Heart right ventricle (tissue), 16 donors: ENCODE measurements around the gene NAB1. TPM values are rescaled to one million over a fixed set of nuclear protein-coding genes. Genes with fewer than 3 reads are reported as not detected.
"Not testable (repeated sequence)": the region's sequence is repeated elsewhere in the genome, so short reads cannot be mapped to it uniquely, and the experiment has no call there.

Experiments used
- ATAC-seq, 8 donors: fragments of 200-7000 bp; cut with Tn5 transposase; one replicate each; pipeline ENCODE4 v1.9.1; 2020; ENCODE audit warnings: mild to moderate bottlenecking in 8 of 8, moderate library complexity in 8 of 8, moderate number of reproducible peaks in 1 of 8
- DNase-seq, 2 donors: peaks; one replicate each; pipeline ENCODE4 v3.0.0-alpha.2; 2020
- H3K27ac ChIP-seq, 10 donors: fragments of 200-600 bp; sonication (generic) in 2 of 10; one replicate each; pipeline versions ENCODE4 v1.5.0 to v1.8.0; 2020 to 2022; ENCODE audit warnings: mild to moderate bottlenecking in 3 of 10
- H3K27me3 ChIP-seq, 7 donors: fragments of 200-600 bp; one replicate each; pipeline ENCODE4 v1.8.0; 2021 to 2022; ENCODE audit warnings: mild to moderate bottlenecking in 2 of 7
- H3K36me3 ChIP-seq, 9 donors: fragments of 200-600 bp; sonication (generic) in 1 of 9; one replicate each; pipeline versions ENCODE4 v1.5.0 to v1.8.0; 2020 to 2022; ENCODE audit warnings: mild to moderate bottlenecking in 2 of 9
- H3K4me1 ChIP-seq, 9 donors: fragments of 200-600 bp; sonication (generic) in 1 of 9; one replicate each; pipeline versions ENCODE4 v1.5.0 to v1.8.0; 2020 to 2022; ENCODE audit warnings: mild to moderate bottlenecking in 4 of 9
- H3K4me3 ChIP-seq, 10 donors: fragments of 200-600 bp; sonication (generic) in 2 of 10; one replicate each; pipeline versions ENCODE4 v1.5.0 to v1.8.0; 2020 to 2022; ENCODE audit warnings: mild to moderate bottlenecking in 7 of 10, moderate library complexity in 2 of 10
- H3K9me3 ChIP-seq, 11 donors: fragments of 200-600 bp in 10 of 11; sonication (generic) in 2 of 11; one replicate each; pipeline versions ENCODE4 v1.5.0 to v1.8.0; 2013 to 2022; ENCODE audit warnings: mild to moderate bottlenecking in 2 of 11, control low read depth in 1 of 11, moderate library complexity in 1 of 11
- CTCF ChIP-seq, 9 donors: fragments of 200-600 bp; sonication (generic) in 2 of 9; IDR thresholded peaks; one replicate each; pipeline versions ENCODE4 v1.5.0 to v1.8.0; 2021 to 2022; ENCODE audit warnings: antibody characterized with exemption in 9 of 9, mild to moderate bottlenecking in 5 of 9, moderate library complexity in 1 of 9
- whole genome bisulfite sequencing, 2 donors: extraction: QIAGEN DNeasy Blood & Tissue Kit; methylation state at CpG; one replicate each; pipeline ENCODE4 v1.1.7; 2013; ENCODE audit warnings: inconsistent platforms in 1 of 2; 5-methylcytosine and 5-hydroxymethylcytosine counted together
- intact Hi-C, 10 donors: fragments of 100-400 bp; cut with DNase I; formaldehyde crosslinking; loops; one replicate each; pipeline versions ENCODE4 v1.11.1 to v1.14.2; 2022
- polyA plus RNA-seq, 2 donors: library from polyadenylated mRNA; stranded (reverse); fragments of 200-250 nt; gene quantifications; one replicate each; pipeline ENCODE4 v1.2.3, GENCODE V29; 2013
- total RNA-seq, 10 donors: library from RNA; stranded (reverse); fragmentation: NEBNext Ultra II Directional in 3 of 10; extraction: Animal tissue kit (Norgen Biotek cat#: 25700) in 3 of 10; gene quantifications; one replicate each; pipeline versions ENCODE4 v1.2.1 to v1.2.4, GENCODE V29; 2021 to 2023
- donor health status: Arrhythmogenic right ventricular cardiomyopathy.
- donor health status: ischemic (EF 13 %, LVEDD 7.1; RV severe dilation, severe dysfunction).
- donor health status: healthy with polysubstance abuse.
- donor health status: DM: no; HTN: yes; CAD: no.
- donor health status: DM: no; HTN: no; CAD: no.
- donor health status: ischemic (EF 25% LVEDD 6.9; RV normal size, moderate dysfunction).
- donor health status: ischemic (EF 25% LVEDD 5.7; RV mildly dilated, moderate dysfunction).
- donor health status: healthy.
- donor health status: DM: yes; HTN: yes; CAD: no.
- donor health status: Ischemic cardiomyopathy.
- donor health status: ischemic (EF 35%, LVEDD 5.7; RV mildly dilated, moderate dysfunction).
- donor health status: nonischemic (EF 11% LVEDD 7.7; RV severe dilation, severe dysfunction).
- donor health status: DM: yes; HTN: yes; CAD: no.
- donor health status: PGD.
- donor health status: ischemic (EF 29% LVEDD 5.4; RV normal size, mild dysfunction).
- donor health status: nonischemic (EF 23%, LVEDD 6.1; RV moderate dilation, normal function).

NAB1 gene
- total and polyA plus RNA-seq, 12 donors: 9.3 to 41.5 (median 27.1) TPM

GRCh38 chr2:190603374-190603773 lies 45.5 kb upstream of the NAB1 start:
- WGBS, 2 donors: 58 to 65% methylated on average over 5 of the region's 5 CpGs
- H3K36me3 ChIP-seq: no peaks in the 10 kb centered on the region
- ATAC-seq (no peak), DNase-seq (no peak)
- no peaks in the 10 kb centered on the region for H3K27me3 ChIP-seq
- H3K4me1 ChIP-seq: peaks cover 0 to 42% (median 5%) of the 10 kb centered on the region in 9 donors
- TF ChIP-seq CTCF (IDR thresholded peaks at IDR 0.05): no peak
- H3K27ac ChIP-seq: no peak overlapping the region
- no peaks in the 10 kb centered on the region for H3K9me3 ChIP-seq
- intact Hi-C loops: no loop called here
- no peak overlapping the region for H3K4me3 ChIP-seq

GRCh38 chr2:190607014-190607597 lies 41.8 kb upstream of the NAB1 start:
- no peak overlapping the region for H3K4me3 ChIP-seq
- no peaks in the 10 kb centered on the region for H3K36me3 ChIP-seq
- H3K27me3 ChIP-seq: no peaks in the 10 kb centered on the region
- H3K9me3 ChIP-seq: peaks cover 0 to 10% (median 0%) of the 10 kb centered on the region in 11 donors
- intact Hi-C loops: no loop called here
- TF ChIP-seq CTCF (IDR thresholded peaks at IDR 0.05): no peak
- peak; percentile 27 to 80 (median 63) for ATAC-seq
- 36 to 39% methylated on average over 4 of the region's 4 CpGs for WGBS, 2 donors
- DNase-seq: peak in 1 of 2 donors; percentile 14
- H3K4me1 ChIP-seq: peaks cover 0 to 35% (median 5%) of the 10 kb centered on the region in 9 donors
- peak overlapping the region in 4 of 10 donors; percentile 12 to 29 (median 18) for H3K27ac ChIP-seq

GRCh38 chr2:190607657-190608357 lies 41.1 kb upstream of the NAB1 start:
- no peaks in the 10 kb centered on the region for H3K27me3 ChIP-seq
- peak overlapping the region in 1 of 10 donors; percentile 5 for H3K4me3 ChIP-seq
- ATAC-seq (peak in 1 of 8 donors; percentile 38), DNase-seq (no peak)
- no peaks in the 10 kb centered on the region for H3K36me3 ChIP-seq
- WGBS, 2 donors: 67 to 75% methylated on average over 11 of the region's 11 CpGs
- peak overlapping the region in 1 of 10 donors; percentile 13 for H3K27ac ChIP-seq
- intact Hi-C loops: no loop called here
- H3K4me1 ChIP-seq: peaks cover 0 to 31% (median 5%) of the 10 kb centered on the region in 9 donors
- H3K9me3 ChIP-seq: peaks cover 0 to 10% (median 0%) of the 10 kb centered on the region in 11 donors
- no peak for TF ChIP-seq CTCF (IDR thresholded peaks at IDR 0.05)

- ATAC-seq, H3K36me3 ChIP-seq, H3K9me3 ChIP-seq, H3K27ac ChIP-seq, intact Hi-C loops, H3K27me3 ChIP-seq, H3K4me3 ChIP-seq, DNase-seq: not testable (repeated sequence)
- 78 to 82% methylated on average over 3 of the region's 3 CpGs for WGBS, 2 donors
- H3K4me1 ChIP-seq: peaks cover 0 to 25% (median 5%) of the 10 kb centered on the region in 9 donors
Observed at GRCh38 chr2:190608863-190609262, 40.0 kb upstream of the NAB1 start.

GRCh38 chr2:190609397-190609796 lies 39.5 kb upstream of the NAB1 start:
- DNase-seq, H3K27ac ChIP-seq, H3K27me3 ChIP-seq, H3K36me3 ChIP-seq, intact Hi-C loops, ATAC-seq, H3K9me3 ChIP-seq, H3K4me3 ChIP-seq: not testable (repeated sequence)
- peaks cover 0 to 25% (median 5%) of the 10 kb centered on the region in 9 donors for H3K4me1 ChIP-seq
- WGBS, 2 donors: 96 to 97% methylated on average over 1 of the region's 1 CpG

- intact Hi-C loops, DNase-seq, H3K9me3 ChIP-seq, ATAC-seq, H3K36me3 ChIP-seq, H3K27me3 ChIP-seq, H3K27ac ChIP-seq, H3K4me3 ChIP-seq: not testable (repeated sequence)
- peaks cover 0 to 25% (median 5%) of the 10 kb centered on the region in 9 donors for H3K4me1 ChIP-seq
- WGBS, 2 donors: 96 to 99% methylated on average over 2 of the region's 2 CpGs
Observed at GRCh38 chr2:190610528-190610927, 38.4 kb upstream of the NAB1 start.
